ENCODE data around the gene IL1R1. TPM values are rescaled to one million over a fixed set of nuclear protein-coding genes. Genes with fewer than 3 reads are reported as not detected.

IL1R1 gene
- total RNA-seq, 1 donor from 2014 or later = 8.7 TPM

DNA sequence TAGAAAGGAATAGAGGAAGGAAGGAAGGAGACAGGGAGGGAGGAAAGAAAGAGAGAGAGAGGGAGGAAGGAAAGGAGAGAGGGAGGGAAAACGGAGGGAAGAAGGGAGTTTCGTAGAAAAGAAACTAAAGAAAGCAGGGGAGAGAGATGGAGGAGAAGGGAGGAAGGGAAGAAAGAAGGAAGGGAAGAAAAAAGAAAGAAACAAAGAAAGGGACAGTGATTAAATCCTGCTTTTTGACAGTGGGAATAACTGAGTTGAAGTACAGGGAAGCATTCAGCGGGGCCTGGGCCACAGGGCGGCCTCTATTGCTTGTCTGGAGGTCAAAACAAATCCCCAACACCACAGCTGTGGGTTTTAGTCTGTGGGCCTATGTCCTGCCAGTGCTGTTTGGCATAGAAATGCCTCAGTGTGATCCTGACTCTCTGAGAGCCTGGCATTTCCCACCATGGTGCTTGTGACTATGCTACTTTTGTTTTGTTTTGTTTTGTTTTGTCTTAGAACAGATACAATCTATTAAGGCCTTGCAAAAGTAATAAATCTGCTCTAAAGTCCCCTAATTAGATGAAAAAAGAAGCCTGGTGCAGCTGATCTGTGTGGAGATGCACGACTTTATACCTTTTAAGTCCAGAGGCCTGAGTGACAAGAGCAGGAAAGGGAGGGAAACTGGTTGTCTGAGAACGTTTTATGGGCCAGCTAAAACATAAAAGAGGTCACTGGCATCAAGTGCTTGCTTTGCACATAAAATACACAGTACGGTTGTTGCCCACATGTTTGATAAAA, 84.3 kb downstream of the IL1R1 start:
- DNase-seq (ENCODE audit: low read depth) = no peak
- no peak overlapping the region for H3K4me3 ChIP-seq (ENCODE audit: low read depth, low read length)

DNA sequence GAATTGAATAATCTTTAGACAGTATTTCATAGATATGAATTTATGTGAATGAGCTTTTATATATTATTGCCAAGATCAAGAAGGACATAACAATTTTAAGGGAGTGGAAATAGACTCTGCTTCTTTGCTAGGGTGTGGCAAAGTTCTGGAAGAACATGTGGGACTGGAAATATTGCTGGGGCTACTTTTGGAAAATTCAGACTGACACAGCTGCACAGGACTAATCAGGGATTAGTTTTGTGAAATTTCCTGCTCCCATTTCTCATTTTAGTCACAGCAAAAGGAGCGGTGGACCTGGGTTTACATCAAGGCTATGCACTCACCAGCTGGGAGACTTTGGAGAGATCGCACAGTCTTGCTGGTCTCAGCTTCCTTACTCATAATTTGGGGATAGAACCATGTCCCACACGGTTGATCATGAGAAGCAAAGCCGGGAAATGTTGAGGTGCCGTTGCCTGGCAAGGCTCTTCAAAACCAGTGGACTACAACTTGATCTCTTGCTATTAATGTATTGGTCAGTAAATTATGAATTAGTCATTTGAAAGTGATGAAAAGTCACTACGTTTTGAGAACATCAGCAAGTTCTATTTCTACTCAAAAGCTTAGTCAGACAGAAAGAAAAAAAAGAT, 86.7 kb downstream of the IL1R1 start:
- TF ChIP-seq, protein P1, sequence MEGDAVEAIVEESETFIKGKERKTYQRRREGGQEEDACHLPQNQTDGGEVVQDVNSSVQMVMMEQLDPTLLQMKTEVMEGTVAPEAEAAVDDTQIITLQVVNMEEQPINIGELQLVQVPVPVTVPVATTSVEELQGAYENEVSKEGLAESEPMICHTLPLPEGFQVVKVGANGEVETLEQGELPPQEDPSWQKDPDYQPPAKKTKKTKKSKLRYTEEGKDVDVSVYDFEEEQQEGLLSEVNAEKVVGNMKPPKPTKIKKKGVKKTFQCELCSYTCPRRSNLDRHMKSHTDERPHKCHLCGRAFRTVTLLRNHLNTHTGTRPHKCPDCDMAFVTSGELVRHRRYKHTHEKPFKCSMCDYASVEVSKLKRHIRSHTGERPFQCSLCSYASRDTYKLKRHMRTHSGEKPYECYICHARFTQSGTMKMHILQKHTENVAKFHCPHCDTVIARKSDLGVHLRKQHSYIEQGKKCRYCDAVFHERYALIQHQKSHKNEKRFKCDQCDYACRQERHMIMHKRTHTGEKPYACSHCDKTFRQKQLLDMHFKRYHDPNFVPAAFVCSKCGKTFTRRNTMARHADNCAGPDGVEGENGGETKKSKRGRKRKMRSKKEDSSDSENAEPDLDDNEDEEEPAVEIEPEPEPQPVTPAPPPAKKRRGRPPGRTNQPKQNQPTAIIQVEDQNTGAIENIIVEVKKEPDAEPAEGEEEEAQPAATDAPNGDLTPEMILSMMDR (IDR thresholded peaks at IDR 0.05; ENCODE audit: insufficient read depth, low read length, poor library complexity, severe bottlenecking) = no peak
- H3K27me3 ChIP-seq (ENCODE audit: control insufficient read depth, insufficient read depth, low read length) = no peaks in the 10 kb centered on the region
- no peak for DNase-seq (ENCODE audit: low read depth)
- H3K4me3 ChIP-seq (ENCODE audit: low read depth, low read length) = no peak overlapping the region
- no peaks in the 10 kb centered on the region for H3K36me3 ChIP-seq (ENCODE audit: control insufficient read depth, insufficient read depth, low read length)

More for the DNA sequence above, 84.3 kb downstream of the IL1R1 start:
- no peaks in the 10 kb centered on the region for H3K36me3 ChIP-seq (ENCODE audit: control insufficient read depth, insufficient read depth, low read length)
- no peaks in the 10 kb centered on the region for H3K27me3 ChIP-seq (ENCODE audit: control insufficient read depth, insufficient read depth, low read length)
- TF ChIP-seq, protein P1 (IDR thresholded peaks at IDR 0.05; ENCODE audit: insufficient read depth, low read length, poor library complexity, severe bottlenecking) = no peak

Other genes starting within 250 kb of the IL1R1 start
- gene IL1R2, start 150.8 kb upstream of the IL1R1 start, total RNA-seq = 0.50 TPM in 1 of 2 replicates, not detected in the other
- 0.62 and 2.1 TPM in 2 replicates for gene IL1RL2, start 44.3 kb downstream of the IL1R1 start, total RNA-seq
- gene IL1RL1, start 168.8 kb downstream of the IL1R1 start, total RNA-seq = 3.4 and 5.1 TPM in 2 replicates
- gene IL18R1, start 213.1 kb downstream of the IL1R1 start, total RNA-seq = 5.1 and 9.2 TPM in 2 replicates

Data from kidney epithelial cell (primary cell).